H4 (cell line): Measurements from ENCODE around the gene MAP2K7. TPM values are rescaled to one million over a fixed set of nuclear protein-coding genes. Genes with fewer than 3 reads are reported as not detected.
"Not testable (repeated sequence)": the region's sequence is repeated elsewhere in the genome, so short reads cannot be mapped to it uniquely, and the experiment has no call there.

ENCODE experiments used
- DNase-seq: peaks from one replicate; pipeline ENCODE4 v3.0.0-alpha.2; 2015; ENCODE audit warnings: low spot score
- total RNA-seq: library from RNA; depleted of rRNA; stranded (reverse); fragments of >200 nt; shearing (Covaris generic); gene quantifications from 2 replicates; pipeline ENCODE4 v1.2.3, GENCODE V29; 2014

Gene MAP2K7
- total RNA-seq, 1 experiment from 2014 or later: 4.2 TPM

DNA sequence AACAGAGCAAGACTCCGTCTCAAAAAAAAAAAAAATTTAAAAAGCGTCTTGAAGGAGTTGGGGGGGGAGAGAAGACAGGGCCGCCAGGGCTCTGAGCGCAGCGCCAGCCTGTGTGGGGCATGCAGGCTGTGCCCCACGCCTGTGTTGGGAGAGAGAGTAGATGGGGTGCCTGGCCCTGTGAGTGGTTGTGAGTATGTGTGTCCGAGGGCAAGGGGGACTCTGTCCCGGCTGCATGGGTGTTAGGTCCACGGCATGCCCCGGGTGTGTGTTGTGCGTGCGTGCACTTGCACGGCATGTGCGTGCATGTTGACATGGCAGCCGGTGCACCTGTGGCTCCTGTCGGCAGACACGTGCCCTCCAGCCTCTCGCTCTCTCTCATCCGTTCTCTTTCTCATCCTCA is 3.4 kb downstream of the MAP2K7 start:
- no peak for DNase-seq

DNA sequence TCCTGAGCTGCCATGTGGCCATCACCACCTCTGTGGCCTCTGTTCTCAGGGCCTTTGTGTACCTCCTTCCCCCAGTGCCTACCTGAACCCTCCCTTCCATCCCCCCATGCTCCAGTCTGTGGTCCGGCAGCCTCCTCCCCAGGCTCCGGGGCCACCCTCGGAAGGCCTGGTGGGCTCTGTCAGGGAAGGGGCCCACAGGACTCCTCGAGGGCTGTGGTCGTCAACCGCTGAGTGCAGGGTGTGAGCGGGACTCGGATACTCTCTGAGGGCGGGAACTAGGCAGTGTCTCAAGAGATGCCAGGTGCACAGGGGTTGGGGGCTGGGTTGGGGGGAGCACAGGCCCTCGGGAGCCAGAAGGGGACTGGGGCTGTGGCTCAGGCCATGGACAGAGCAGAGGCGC is 3.9 kb downstream of the MAP2K7 start:
- no peak for DNase-seq

DNA sequence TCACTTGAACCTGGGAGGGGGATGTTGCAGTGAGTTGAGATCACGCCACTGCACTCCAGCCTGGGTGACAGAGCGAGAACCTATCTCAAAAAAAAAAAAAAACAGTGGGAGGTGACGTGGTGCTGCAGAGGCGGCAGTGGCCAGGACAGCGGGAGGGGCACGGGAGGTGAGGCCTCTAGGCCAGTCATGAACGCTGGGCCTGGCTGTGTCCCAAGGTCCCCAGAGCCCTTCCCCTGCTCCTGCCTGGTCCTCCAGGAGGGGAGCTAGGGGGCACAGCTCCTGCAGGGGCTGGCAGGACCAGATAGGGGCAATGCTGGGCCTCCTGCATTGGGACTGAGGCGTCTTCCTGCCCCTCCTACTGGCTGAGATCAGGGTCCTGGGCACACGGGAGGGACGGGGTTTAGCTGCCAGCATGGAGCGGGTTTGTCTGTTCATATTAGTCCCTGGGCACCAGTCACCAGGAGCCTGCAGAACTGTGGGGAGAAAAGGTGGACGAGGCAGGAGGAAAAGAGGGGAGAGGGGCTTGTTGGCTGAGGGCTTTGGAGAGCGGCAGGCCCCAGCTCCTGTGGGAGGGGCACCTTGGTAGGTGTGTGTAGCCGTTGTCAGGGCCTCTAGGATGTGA is 4.5 kb downstream of the MAP2K7 start:
- no peak for DNase-seq

DNA sequence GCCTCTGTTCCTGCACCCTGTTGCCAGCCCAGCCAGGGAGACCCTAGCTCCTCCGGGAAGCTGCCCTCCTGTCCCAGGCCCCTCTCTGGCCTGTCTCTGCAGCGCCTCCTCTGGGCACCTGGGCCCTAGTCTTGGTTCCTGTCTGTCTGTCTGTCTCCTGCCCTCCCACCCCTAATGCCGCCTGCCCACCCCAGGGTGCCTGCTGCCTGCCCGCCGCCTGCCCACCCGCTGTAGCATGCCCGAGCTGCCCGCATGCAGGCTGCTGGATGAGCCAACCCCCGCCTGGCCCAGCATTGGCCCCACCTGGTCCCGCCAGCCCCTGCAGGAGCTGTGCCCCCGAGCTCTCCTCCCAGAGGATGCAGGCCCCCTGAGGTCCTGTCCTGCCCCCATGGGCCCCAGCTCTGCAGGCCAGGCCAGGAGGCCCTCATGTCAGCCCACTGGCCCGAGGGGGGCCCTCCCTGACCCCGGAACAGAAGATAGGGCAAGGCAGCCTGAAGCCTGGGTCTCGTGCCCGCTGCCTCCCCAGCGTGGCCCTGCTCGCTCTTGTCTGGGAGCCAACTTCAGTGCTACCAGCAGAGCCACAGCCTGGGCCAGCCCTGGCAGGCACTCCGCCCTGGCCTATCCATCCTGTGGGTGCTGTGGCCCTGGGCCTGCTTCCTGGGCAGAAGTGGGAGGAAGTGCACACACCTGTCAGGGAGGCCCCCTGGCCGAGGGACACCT is 5.2 kb downstream of the MAP2K7 start:
- no peak for DNase-seq

DNA sequence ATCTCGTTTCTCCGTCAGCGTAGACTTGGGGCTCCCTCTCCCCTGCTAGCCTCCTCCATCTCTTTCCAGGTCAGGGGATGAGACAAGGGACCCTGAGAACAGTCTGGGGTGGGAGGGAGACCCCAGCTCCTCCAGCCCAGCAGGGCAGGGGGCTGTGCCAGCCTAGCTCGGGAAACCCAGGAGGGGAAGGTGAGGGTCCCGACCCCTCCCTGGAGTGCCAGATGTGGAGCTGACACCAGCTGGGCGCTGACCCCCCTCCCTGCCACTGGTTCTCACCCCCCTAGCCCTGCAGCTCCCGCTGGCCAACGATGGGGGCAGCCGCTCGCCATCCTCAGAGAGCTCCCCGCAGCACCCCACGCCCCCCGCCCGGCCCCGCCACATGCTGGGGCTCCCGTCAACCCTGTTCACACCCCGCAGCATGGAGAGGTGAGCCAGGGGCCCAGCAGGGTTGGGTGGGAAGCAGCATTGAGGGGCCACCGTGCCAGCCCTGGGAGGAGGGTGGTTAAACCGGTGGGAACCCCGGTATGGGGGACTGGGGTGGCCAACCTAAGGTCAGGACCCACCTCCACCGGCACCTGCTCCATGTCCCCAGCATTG is 5.9 kb downstream of the MAP2K7 start:
- DNase-seq: no peak

DNA sequence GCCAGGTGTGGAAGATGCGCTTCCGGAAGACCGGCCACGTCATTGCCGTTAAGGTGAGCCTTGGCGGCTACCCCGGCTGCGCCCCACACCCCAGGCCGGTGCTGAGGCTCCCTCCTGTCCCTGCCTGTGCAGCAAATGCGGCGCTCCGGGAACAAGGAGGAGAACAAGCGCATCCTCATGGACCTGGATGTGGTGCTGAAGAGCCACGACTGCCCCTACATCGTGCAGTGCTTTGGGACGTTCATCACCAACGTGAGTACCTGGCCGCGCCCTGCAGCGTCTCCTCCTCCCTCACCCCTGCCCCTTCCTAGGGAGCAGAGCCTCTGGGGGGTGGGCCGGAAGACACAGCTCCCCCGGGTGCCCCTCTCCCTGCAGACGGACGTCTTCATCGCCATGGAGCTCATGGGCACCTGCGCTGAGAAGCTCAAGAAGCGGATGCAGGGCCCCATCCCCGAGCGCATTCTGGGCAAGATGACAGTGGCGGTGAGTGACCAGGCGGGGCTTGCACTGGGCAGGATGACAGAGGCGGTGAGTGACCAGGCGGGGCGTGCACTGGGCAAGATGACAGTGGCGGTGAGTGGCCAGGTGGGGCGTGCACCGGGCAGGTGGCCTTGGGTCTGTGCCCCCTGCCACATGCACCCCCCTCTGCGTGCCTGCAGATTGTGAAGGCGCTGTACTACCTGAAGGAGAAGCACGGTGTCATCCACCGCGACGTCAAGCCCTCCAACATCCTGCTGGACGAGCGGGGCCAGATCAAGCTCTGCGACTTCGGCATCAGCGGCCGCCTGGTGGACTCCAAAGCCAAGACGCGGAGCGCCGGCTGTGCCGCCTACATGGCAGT is 6.9 kb downstream of the MAP2K7 start:
- DNase-seq: no peak

DNA sequence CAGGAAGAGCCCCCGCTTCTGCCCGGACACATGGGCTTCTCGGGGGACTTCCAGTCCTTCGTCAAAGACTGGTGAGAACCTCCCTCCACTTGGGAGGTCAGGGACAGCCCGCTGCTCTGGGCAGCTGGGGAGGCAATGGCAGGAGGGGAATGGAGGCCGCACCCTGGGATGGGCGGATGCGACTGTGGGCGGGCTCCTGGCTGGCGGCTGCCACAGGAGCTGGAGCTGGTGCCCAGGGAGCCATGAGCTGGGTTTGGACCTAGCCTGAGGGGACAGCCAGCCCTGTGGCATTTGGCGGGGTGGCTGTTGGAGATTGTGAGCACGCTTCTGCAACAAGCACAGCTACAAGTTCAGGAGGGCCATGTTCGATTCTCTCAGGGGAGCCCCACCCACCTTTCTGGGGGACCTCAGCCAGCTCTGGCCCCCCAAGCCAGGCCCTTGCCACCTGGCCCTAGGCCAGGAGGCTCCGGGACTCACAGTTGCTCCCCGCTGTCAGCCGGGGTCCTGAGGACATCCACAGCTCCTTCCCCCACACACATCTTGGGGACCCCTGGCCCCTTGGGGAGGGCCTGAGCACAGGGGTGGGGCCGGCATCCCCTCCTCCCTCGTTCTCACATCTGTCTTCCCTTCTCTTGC is 7.9 kb downstream of the MAP2K7 start:
- DNase-seq: no peak

DNA sequence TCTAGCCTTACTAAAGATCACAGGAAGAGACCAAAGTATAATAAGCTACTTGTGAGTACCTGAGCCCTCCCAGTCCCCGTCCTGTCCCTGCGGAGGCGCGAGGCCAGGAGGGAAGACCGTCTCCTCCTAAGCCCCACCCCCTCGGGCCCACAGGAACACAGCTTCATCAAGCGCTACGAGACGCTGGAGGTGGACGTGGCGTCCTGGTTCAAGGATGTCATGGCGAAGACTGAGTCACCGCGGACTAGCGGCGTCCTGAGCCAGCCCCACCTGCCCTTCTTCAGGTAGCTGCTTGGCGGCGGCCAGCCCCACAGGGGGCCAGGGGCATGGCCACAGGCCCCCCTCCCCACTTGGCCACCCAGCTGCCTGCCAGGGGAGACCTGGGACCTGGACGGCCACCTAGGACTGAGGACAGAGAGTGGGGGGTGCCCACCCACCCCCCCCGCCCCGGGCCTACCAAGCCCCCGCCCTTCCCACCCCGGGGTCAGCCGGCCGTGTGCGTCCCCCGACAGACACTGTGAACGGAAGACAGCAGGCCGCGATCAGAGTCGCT is 8.5 kb downstream of the MAP2K7 start:
- no peak for DNase-seq

DNA sequence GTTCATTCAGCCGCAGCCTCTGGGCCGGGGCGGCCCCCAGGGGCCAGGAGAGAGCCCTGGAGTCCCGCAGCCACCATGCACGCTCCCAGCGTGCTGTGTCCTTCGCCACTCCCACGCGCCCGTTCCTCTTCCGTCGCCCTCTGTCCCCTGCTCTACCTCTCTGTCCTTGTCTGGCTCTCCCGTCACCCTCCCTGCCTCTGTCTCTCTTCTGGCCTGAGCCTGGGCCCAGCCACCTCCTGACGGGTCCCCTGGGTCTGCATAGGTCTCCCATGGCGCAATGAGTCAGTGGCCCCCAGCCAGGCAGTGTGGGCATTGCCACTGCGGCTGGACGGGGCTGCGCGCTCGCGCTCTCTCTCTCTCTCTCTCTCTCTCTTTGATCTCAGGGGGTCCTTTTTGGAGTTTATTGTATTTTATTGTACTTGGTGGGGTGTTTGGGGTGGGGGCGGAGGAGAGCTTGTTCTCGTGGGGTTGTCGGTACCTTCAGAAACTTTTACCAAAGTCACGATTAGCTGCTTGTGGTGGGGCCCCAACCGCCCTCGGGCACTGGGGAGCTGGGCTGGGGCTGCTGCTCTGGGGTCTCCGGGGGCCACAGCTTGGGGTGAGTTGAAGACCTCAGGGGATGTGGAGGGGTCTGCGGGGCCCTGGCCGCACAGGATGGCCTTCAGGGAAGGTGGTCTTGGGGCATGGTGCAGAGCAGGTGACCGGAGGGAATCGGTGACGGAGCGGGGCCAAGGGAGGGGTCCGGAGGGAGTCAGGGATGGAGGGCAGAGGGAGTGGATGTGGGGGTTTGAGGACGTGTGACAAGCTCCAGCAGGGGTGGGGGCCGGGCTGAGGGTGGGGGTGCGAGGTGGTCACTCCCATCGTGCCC is 9.3 kb downstream of the MAP2K7 start:
- no peak for DNase-seq

DNA sequence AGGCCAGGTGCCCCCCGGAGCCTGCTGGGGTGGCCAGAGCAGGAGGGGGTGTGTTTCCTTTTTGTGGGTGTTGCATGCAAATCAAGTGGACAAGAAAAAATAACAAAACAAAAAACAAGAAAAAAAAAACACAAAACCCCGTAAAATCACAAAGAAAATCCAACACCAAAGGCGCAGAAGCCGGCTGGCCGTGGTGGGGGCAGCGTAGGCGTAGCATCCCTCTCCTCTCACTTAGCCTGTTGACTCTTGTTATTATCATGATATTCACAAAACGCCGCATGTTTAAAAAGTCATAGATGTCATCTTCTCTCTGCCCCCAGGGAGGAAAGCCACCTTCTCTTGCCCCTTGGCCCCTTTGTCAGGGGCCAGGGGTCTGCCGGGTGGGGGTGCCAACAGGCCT is 10.0 kb downstream of the MAP2K7 start:
- DNase-seq: no peak

DNA sequence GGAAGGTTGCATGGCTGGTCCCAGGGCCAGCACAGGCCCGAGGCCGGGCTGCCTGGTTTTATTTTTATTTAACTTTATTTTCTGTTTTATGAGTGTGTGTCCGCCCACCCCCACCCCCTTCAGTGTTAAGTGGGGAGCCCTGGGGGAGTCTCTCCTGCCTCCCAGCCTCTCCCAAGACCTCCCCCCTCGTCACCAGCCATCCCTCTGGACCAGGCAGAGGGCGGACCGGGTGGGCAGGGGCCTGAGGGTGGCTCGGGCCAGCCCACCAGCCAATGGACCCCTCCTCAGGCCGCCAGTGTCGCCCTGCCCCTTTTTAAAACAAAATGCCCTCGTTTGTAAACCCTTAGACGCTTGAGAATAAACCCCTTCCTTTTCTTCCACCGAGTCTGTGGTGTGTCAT is 10.4 kb downstream of the MAP2K7 start:
- no peak for DNase-seq

DNA sequence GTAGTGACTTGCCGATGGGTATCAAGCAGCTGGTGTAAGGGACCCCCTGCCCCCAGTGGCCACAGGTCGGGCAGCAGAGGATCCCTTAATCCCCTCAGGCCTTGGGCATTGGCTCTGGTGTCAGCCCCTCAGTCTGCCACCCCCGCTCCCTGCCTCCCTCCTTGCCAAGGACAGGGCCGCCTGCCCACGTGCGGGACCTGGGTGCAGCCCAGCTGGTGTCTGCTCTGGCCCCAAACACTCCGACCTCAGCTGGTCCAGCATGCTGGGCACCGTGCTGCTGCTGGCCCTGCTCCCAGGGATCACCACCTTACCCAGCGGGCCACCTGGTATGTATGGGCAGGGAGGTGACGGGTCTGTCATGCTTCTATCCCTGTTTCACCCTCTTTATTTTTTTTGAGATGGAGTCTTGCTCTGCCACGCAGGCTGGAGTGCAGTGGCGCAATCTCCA is 10.9 kb downstream of the MAP2K7 start, which contains the start of gene TGFBR3L:
TSS of gene TGFBR3L (plus strand) at position 233 of the 448 bp plus-strand sequence.
- no peak for DNase-seq

DNA sequence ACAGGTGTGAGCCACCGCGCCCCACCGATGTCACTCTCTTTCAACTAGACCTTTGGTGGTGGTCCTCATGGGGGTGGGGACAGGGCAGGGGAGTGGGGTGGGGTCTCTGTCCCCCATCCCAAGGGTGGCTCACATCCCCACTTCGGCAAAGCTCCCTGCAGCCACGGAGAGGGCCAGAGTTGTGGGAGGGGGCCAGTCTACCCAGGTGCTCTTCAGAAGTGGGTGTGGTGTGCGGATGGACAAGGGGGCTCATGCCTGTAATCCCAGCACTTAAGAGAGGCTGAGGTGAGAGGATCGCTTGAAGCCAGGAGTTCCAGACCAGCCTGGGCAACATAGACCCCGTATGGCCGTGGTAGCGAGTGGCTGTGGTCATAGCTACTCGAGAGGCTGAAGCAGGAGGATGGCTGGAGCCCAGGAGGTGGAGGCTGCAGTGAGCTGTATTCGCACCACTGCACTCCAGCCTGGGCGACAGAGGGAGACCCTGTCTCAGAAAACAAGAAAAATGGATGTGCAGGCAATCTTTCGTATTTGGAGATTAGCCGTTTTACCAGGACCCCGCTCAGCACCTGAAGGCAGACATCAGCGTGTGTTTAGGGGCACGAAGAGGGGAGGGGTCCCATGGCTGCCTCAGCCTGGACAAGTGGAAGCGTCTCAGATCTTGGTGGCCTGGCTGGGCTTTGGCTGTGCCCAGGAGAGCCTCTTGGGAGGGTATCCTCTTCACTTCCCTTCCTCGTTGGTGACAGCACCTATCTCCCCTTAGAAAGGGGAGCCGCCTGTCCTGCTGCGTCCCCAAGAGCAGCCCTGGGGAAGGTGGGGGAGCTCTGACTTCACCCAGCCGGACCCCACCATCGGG is 11.8 kb downstream of the MAP2K7 start:
- DNase-seq: no peak

DNA sequence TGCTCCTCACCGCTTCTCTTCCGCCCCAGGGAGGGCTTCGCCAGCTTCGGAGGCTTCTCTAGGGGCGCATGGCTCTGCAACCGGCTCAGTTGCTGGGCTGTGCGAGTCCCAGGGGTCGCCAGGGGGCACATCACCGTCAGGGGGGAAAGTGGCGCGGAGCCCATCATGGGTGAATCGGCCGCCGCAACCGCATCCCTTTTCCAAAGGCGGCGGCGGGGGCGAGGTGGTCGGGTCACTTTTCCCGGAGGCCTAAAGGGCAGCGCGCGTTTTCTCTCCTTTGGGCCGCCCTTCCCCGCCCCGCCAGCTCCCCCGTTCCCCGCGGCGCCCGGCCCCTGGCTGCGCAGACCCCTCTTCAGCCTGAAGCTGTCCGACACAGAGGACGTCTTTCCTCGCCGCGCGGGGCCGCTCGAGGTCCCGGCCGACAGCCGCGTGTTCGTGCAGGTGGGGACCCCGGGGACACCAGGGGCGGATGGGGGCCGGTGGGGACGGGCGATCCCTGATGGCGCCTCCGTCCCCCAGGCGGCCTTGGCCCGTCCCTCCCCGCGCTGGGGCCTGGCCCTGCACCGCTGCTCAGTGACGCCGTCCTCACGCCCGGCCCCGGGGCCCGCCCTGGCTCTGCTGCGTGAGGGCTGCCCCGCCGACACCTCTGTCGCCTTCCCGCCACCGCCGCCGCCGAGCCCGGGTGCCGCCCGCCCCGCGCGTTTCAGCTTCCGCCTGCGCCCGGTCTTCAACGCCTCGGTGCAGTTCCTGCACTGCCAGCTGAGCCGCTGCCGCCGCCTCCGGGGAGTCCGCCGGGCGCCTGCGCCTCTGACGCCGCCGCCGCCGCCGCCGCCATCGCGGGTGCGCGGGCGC is 12.7 kb downstream of the MAP2K7 start:
- DNase-seq: no peak

DNA sequence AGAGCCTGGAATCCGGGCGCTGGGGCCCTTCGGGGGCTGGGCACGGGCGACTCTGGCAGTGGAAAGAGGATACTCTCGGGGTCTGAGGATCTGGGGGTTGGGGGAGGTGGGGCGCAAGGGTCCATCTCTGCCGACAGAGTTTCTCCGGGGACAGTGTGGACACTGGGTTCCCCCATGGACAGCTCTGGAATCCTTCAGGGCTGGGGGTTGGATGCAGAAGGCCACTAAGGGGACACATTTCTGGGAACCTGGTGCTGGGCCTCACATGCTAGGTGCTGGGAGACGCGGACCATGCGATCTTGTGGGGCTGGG is 13.2 kb downstream of the MAP2K7 start:
- DNase-seq: no peak

DNA sequence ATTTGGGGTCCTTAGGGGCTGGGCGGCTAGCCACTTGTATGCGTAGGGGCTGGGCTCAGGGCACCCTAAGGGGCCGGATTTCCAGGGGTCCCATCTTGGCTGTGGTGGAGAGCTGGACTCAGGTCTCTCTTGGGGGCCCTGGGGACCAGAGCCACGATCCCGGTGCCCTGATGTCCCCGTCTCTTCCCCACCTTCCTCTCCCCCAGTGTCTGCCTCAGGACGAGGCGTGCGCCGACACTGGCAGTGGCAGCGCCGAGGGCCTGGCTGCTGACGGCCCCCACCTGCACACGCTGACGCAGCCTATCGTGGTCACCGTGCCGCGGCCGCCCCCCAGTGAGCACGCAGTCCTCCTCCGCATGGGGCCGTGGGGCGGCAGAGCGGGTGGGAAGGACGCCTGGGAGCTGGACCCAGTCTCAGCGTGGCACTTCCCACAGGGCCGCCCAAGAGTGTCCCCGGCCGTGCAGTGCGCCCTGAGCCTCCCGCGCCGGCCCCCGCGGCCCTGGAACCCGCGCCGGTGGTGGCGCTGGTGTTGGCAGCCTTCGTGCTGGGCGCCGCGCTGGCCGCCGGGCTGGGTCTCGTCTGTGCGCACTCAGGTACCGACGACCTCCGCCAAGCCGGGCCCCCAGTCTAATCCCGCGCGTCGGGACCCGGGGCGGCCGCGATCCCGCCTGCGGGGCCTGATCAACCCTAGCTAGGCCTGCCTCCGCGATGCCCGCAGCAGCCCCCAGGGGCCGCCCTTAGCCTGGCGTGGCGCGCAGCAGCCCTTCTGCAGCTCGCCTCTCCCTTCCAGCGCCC is 13.8 kb downstream of the MAP2K7 start:
- DNase-seq: no peak

DNA sequence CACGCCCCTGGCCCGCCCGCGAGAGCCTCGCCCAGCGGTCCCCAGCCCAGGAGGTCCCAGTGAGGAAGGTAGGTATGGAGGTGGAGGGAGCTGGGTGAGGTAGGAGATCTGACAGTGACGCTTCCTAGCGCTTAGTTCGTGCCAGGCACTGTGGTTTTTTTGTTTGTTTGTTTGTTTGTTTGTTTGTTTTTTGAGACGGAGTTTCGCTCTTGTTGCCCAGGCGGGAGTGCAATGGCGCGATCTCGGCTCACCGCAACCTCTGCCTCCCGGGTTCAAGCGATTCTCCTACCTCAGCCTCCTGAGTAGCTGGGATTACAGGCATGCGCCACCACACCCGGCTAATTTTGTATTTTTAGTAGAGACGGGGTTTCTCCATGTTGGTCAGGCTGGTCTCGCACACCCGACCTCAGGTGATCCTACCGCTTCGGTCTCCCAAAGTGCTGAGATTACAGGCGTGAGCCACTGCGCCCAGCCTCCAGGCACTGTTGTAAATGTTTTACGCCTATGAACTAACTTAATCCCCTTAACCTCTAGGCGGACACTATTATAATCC is 14.5 kb downstream of the MAP2K7 start:
- not testable (repeated sequence) for DNase-seq
